K562 (cell line): ENCODE results near the gene CAPZA1. TPM values are rescaled to one million over a fixed set of nuclear protein-coding genes. Genes with fewer than 3 reads are reported as not detected.

ENCODE experiments used
- ARNT ChIP-seq, 2 experiments: fragments of 450-650 bp; IDR thresholded peaks; 2 replicates each; pipeline ENCODE4 v1.6.1; 2016; ENCODE audit warnings: mild to moderate bottlenecking in 1 of 2
- CBX3 ChIP-seq, 2 experiments: IDR thresholded peaks; 1 replicate in 1 of 2; 2 replicates in 1 of 2; pipeline ENCODE4 v1.6.1; 2012; ENCODE audit warnings: inconsistent platforms in 2 of 2, low read length in 2 of 2, borderline replicate concordance in 1 of 2, control low read depth in 1 of 2
- CREM ChIP-seq: IDR thresholded peaks from 2 replicates; pipeline ENCODE4 v1.6.1; 2014; ENCODE audit warnings: antibody characterized with exemption, low read depth
- E2F6 ChIP-seq, 2 experiments: IDR thresholded peaks; 2 replicates each; pipeline ENCODE4 v1.6.1; 2011; ENCODE audit warnings: borderline replicate concordance in 1 of 2, control low read depth in 1 of 2, low read depth in 1 of 2, low read length in 1 of 2, mild to moderate bottlenecking in 1 of 2, mixed read lengths in 1 of 2, moderate library complexity in 1 of 2; ENCODE audit not compliant: insufficient read depth in 1 of 2, insufficient read length in 1 of 2, poor library complexity in 1 of 2, severe bottlenecking in 1 of 2; ENCODE audit errors: extremely low read depth in 1 of 2
- EGR1 ChIP-seq: fragments of 450-650 bp; conservative IDR thresholded peaks from 2 replicates; pipeline ENCODE4 v1.6.1; 2017; ENCODE audit warnings: mild to moderate bottlenecking
- HDAC1 ChIP-seq, 2 experiments: fragments of 450-650 bp; IDR thresholded peaks; 2 replicates each; pipeline ENCODE4 v1.6.1; 2016 to 2017; ENCODE audit warnings: inconsistent platforms in 1 of 2, mild to moderate bottlenecking in 1 of 2, moderate library complexity in 1 of 2
- HLTF ChIP-seq: fragments of 450-650 bp; IDR thresholded peaks from 2 replicates; pipeline ENCODE4 v1.6.1; 2016
- KAT7 ChIP-seq: sonication (generic); formaldehyde crosslinking; IDR thresholded peaks from 2 replicates; pipeline ENCODE4 v1.8.0; 2022; ENCODE audit warnings: missing genetic modification reagents, mild to moderate bottlenecking, borderline replicate concordance
- L3MBTL2 ChIP-seq: fragments of 450-650 bp; IDR thresholded peaks from 2 replicates; pipeline ENCODE4 v1.6.1; 2016; ENCODE audit warnings: mild to moderate bottlenecking, moderate library complexity
- LEF1 ChIP-seq: fragments of 450-650 bp; IDR thresholded peaks from 2 replicates; pipeline ENCODE4 v1.6.1; 2016; ENCODE audit warnings: mild to moderate bottlenecking
- MBD1 ChIP-seq: fragments of 250-450 bp; sonication (Bioruptor Pico); IDR thresholded peaks from 2 replicates; pipeline ENCODE4 v1.8.0; 2022; ENCODE audit warnings: inconsistent platforms
- MTA3 ChIP-seq: fragments of 450-650 bp; formaldehyde crosslinking; IDR thresholded peaks from 2 replicates; pipeline ENCODE4 v1.6.1; 2017; ENCODE audit warnings: mild to moderate bottlenecking, borderline replicate concordance
- NFE2 ChIP-seq: IDR thresholded peaks from 2 replicates; pipeline ENCODE4 v1.6.1; 2014; ENCODE audit warnings: antibody characterized with exemption, low read depth
- PHB ChIP-seq: fragments of 250-450 bp; sonication (Bioruptor Pico); IDR thresholded peaks from 2 replicates; pipeline ENCODE4 v1.5.0; 2021
- SMAD1 ChIP-seq: fragments of 150-350 bp; IDR thresholded peaks from 2 replicates; pipeline ENCODE4 v1.6.1; 2014; ENCODE audit warnings: low read length, low read depth; ENCODE audit not compliant: partially characterized antibody
- SMAD4 ChIP-seq: fragments of 250-450 bp; sonication (Bioruptor Pico); conservative IDR thresholded peaks from 2 replicates; pipeline ENCODE4 v1.8.0; 2021; ENCODE audit warnings: inconsistent platforms, mild to moderate bottlenecking, moderate library complexity
- SRSF3 ChIP-seq: fragments of 200-400 bp; formaldehyde crosslinking; IDR thresholded peaks from 2 replicates; pipeline ENCODE4 v1.6.1; 2016; ENCODE audit warnings: mild to moderate bottlenecking, low read length, moderate library complexity; ENCODE audit not compliant: insufficient read depth
- STAT5B ChIP-seq: fragments of 250-450 bp; sonication (Bioruptor Pico); IDR thresholded peaks from 2 replicates; pipeline ENCODE4 v1.8.0; 2021; ENCODE audit warnings: mild to moderate bottlenecking, inconsistent platforms
- SUPT5H ChIP-seq: fragments of 450-650 bp; IDR thresholded peaks from 2 replicates; pipeline ENCODE4 v1.6.1; 2016
- TCF7 ChIP-seq: sonication (generic); IDR thresholded peaks from 2 replicates; pipeline ENCODE4 v1.6.1; 2016; ENCODE audit warnings: antibody characterized with exemption, borderline replicate concordance
- TEAD4 ChIP-seq, 2 experiments: sonication (generic) in 1 of 2; formaldehyde crosslinking in 1 of 2; IDR thresholded peaks; 2 replicates each; pipeline versions ENCODE4 v1.6.1 to v1.8.0; 2012 to 2022; ENCODE audit warnings: borderline replicate concordance in 1 of 2, inconsistent platforms in 1 of 2, low read length in 1 of 2, mild to moderate bottlenecking in 1 of 2, missing genetic modification reagents in 1 of 2
- ZHX1 ChIP-seq: fragments of 150-350 bp; conservative IDR thresholded peaks from 2 replicates; pipeline ENCODE4 v1.6.1; 2014; ENCODE audit warnings: low read length
- ZNF146 ChIP-seq: IDR thresholded peaks from one replicate; pipeline ENCODE4 v1.6.1; 2018; ENCODE audit warnings: missing compliant biosample characterization; ENCODE audit not compliant: unreplicated experiment
- ZNF232 ChIP-seq: sonication (generic); formaldehyde crosslinking; IDR thresholded peaks from 2 replicates; pipeline ENCODE4 v1.8.0; 2022; ENCODE audit warnings: mild to moderate bottlenecking, missing genetic modification reagents
- ZNF239 ChIP-seq: fragments of 250-450 bp; sonication (Bioruptor Pico); IDR thresholded peaks from 2 replicates; pipeline ENCODE4 v1.4.0; 2020; ENCODE audit warnings: mild to moderate bottlenecking
- ZNF444 ChIP-seq: fragments of 250-450 bp; sonication (Bioruptor Pico); IDR thresholded peaks from 2 replicates; pipeline ENCODE4 v1.4.0; 2020; ENCODE audit warnings: mild to moderate bottlenecking, moderate library complexity
- ZSCAN32 ChIP-seq: fragments of 450-650 bp; formaldehyde crosslinking; IDR thresholded peaks from 2 replicates; pipeline ENCODE4 v1.4.0; 2020; ENCODE audit warnings: mild to moderate bottlenecking, moderate library complexity
- polyA plus RNA-seq, 8 experiments: library from polyadenylated mRNA; depleted of rRNA in 4 of 8; stranded (reverse) in 5 of 8; unstranded in 3 of 8; fragments of >200 nt; fragmentation: Nextera tagmentation in 2 of 8; fragmentation: Illumina TruSeq in 1 of 8; extraction: Ambion mirVana in 2 of 8; extraction: Trizol in 1 of 8; gene quantifications; 2 replicates each; pipeline versions ENCODE4 v1.2.1 to v1.2.3, GENCODE V29; 2011 to 2014; ENCODE audit warnings: inconsistent platforms in 1 of 8, missing spikeins in 1 of 8
- total RNA-seq, 7 experiments: library from RNA; depleted of rRNA in 6 of 7; stranded (reverse); fragments of >200 nt in 6 of 7; fragmentation: Illumina TruSeq in 2 of 7; extraction: Trizol in 2 of 7; gene quantifications; 2 replicates each; pipeline versions ENCODE4 v1.2.1 to v1.2.3, GENCODE V29; 2011 to 2021; ENCODE audit warnings: low replicate concordance in 1 of 7

Gene CAPZA1
- total and polyA plus RNA-seq, 9 of the 15 experiments (the other 6 are each of a cell fraction or from before 2014, with no cell fraction given), result 237 to 1,020 (median 306) TPM

GRCh38 chr1:112676543-112676942 lies 56.9 kb downstream of the CAPZA1 start (continued):
- peak; percentile 72; the same call in 1 of the 2 replicates for TF ChIP-seq LEF1
- peak; percentile 26; the same call in 1 of the 2 replicates for TF ChIP-seq TEAD4 (IDR thresholded peaks at IDR 0.05; ENCODE audit: low read length)
- no peak for TF ChIP-seq TEAD4 (CRISPR knock-in tag; IDR thresholded peaks at IDR 0.05; ENCODE audit: borderline replicate concordance)
- TF ChIP-seq SMAD4 (CRISPR knock-in tag), result no peak
- no peak for TF ChIP-seq ZNF444 (CRISPR knock-in tag)
- no peak for TF ChIP-seq EGR1
- TF ChIP-seq ZNF232, result no peak
- 0 out of 2 replicates have a peak, but pooled peaks have one; percentile 3 for TF ChIP-seq CREM
- TF ChIP-seq ZSCAN32 (CRISPR knock-in tag), result no peak
- no peak for TF ChIP-seq CBX3 (IDR thresholded peaks at IDR 0.05; ENCODE audit: borderline replicate concordance in 1 of 2, low read length in 2 of 2)
- TF ChIP-seq E2F6 (IDR thresholded peaks at IDR 0.05; ENCODE audit: borderline replicate concordance in 1 of 2, extremely low read depth in 1 of 2, insufficient read depth in 1 of 2, insufficient read length in 1 of 2, low read depth in 1 of 2, low read length in 1 of 2, poor library complexity in 1 of 2, severe bottlenecking in 1 of 2), result peak; percentile 31 to 54
- TF ChIP-seq STAT5B, result no peak
- no peak for TF ChIP-seq SMAD1
- 0 out of 2 replicates have a peak, but pooled peaks have one; percentile 1 for TF ChIP-seq NFE2
- no peak for TF ChIP-seq ARNT (IDR thresholded peaks at IDR 0.05)
- TF ChIP-seq ZHX1, result no peak
- TF ChIP-seq ZNF239 (CRISPR knock-in tag), result no peak
- no peak for TF ChIP-seq SUPT5H
- 0 out of 2 replicates have a peak, but pooled peaks have one; percentile 51 for TF ChIP-seq MTA3
- no peak for TF ChIP-seq SRSF3
- TF ChIP-seq TCF7, result peak; percentile 85; the same call in 1 of the 2 replicates
- TF ChIP-seq KAT7 (CRISPR knock-in tag), result 0 out of 2 replicates have a peak, but pooled peaks have one; percentile 22
- TF ChIP-seq HDAC1 (IDR thresholded peaks at IDR 0.05), result no peak
- TF ChIP-seq ZNF146 (CRISPR knock-in tag), result no peak
- TF ChIP-seq L3MBTL2, result peak; percentile 53; the same call in 1 of the 2 replicates
- TF ChIP-seq PHB (CRISPR knock-in tag), result no peak
- no peak for TF ChIP-seq MBD1 (CRISPR knock-in tag)
- no peak for TF ChIP-seq HLTF
